HepG2 (cell line): ENCODE results near the gene SAAL1. TPM values are rescaled to one million over a fixed set of nuclear protein-coding genes. Genes with fewer than 3 reads are reported as not detected.
A peak's percentile ranks its signal among the peaks of the same experiment; 100 is the strongest.

Experiments
- AKAP8 ChIP-seq: sonication (generic); formaldehyde crosslinking; IDR thresholded peaks from 2 replicates; pipeline ENCODE4 v1.5.1; 2020; ENCODE audit warnings: mild to moderate bottlenecking, missing genetic modification reagents
- CERS6 ChIP-seq: sonication (generic); formaldehyde crosslinking; IDR thresholded peaks from 2 replicates; pipeline ENCODE4 v1.5.0; 2020; ENCODE audit warnings: missing genetic modification reagents
- CREM ChIP-seq, 2 experiments: sonication (generic) in 1 of 2; formaldehyde crosslinking in 1 of 2; IDR thresholded peaks; 2 replicates each; pipeline versions ENCODE4 v1.4.0 to v1.6.1; 2016 to 2020; ENCODE audit warnings: antibody characterized with exemption in 1 of 2, mild to moderate bottlenecking in 1 of 2, missing genetic modification reagents in 1 of 2
- DDIT3 ChIP-seq: sonication (generic); formaldehyde crosslinking; IDR thresholded peaks from 2 replicates; pipeline ENCODE4 v1.4.0; 2020; ENCODE audit warnings: mild to moderate bottlenecking, missing genetic modification reagents
- HOXA7 ChIP-seq: sonication (generic); formaldehyde crosslinking; IDR thresholded peaks from 2 replicates; pipeline ENCODE4 v1.8.1; 2022; ENCODE audit warnings: mild to moderate bottlenecking, missing genetic modification reagents, moderate library complexity
- KLF15 ChIP-seq: sonication (generic); formaldehyde crosslinking; IDR thresholded peaks from 2 replicates; pipeline ENCODE4 v1.8.1; 2023; ENCODE audit warnings: borderline replicate concordance, mild to moderate bottlenecking, inconsistent platforms, missing genetic modification reagents, mixed read lengths
- MAF1 ChIP-seq: sonication (generic); formaldehyde crosslinking; IDR thresholded peaks from 2 replicates; pipeline ENCODE4 v1.5.0; 2020; ENCODE audit warnings: missing genetic modification reagents, borderline replicate concordance
- MTF1 ChIP-seq: sonication (generic); formaldehyde crosslinking; IDR thresholded peaks from 2 replicates; pipeline ENCODE4 v1.5.0; 2020; ENCODE audit warnings: missing genetic modification reagents
- NKX3-1 ChIP-seq: sonication (generic); formaldehyde crosslinking; IDR thresholded peaks from 2 replicates; pipeline ENCODE4 v1.5.0; 2020; ENCODE audit warnings: missing genetic modification reagents
- PITX1 ChIP-seq: sonication (generic); formaldehyde crosslinking; IDR thresholded peaks from 2 replicates; pipeline ENCODE4 v1.5.1; 2020; ENCODE audit warnings: mild to moderate bottlenecking, missing genetic modification reagents
- REL ChIP-seq: sonication (generic); formaldehyde crosslinking; conservative IDR thresholded peaks from 2 replicates; pipeline ENCODE4 v1.8.0; 2022; ENCODE audit warnings: mild to moderate bottlenecking, missing genetic modification reagents, moderate library complexity
- REXO4 ChIP-seq: sonication (generic); formaldehyde crosslinking; IDR thresholded peaks from 2 replicates; pipeline ENCODE4 v1.8.0; 2022; ENCODE audit warnings: missing genetic modification reagents, mild to moderate bottlenecking, borderline replicate concordance
- ZBTB7B ChIP-seq: sonication (generic); formaldehyde crosslinking; IDR thresholded peaks from 2 replicates; pipeline ENCODE4 v1.4.0; 2020; ENCODE audit warnings: missing genetic modification reagents
- ZC3H13 ChIP-seq: sonication (generic); formaldehyde crosslinking; IDR thresholded peaks from 2 replicates; pipeline ENCODE4 v1.8.1; 2023; ENCODE audit warnings: mild to moderate bottlenecking, missing genetic modification reagents, moderate library complexity
- ZNF317 ChIP-seq: sonication (generic); formaldehyde crosslinking; IDR thresholded peaks from 2 replicates; pipeline ENCODE4 v1.5.0; 2020; ENCODE audit warnings: mild to moderate bottlenecking, missing genetic modification reagents
- ZNF496 ChIP-seq: sonication (generic); formaldehyde crosslinking; IDR thresholded peaks from 2 replicates; pipeline ENCODE4 v1.8.1; 2023; ENCODE audit warnings: mild to moderate bottlenecking, moderate library complexity, missing genetic modification reagents; ENCODE audit not compliant: insufficient replicate concordance
- ZNF552 ChIP-seq: sonication (generic); formaldehyde crosslinking; IDR thresholded peaks from 2 replicates; pipeline ENCODE4 v1.9.0; 2022; ENCODE audit warnings: missing genetic modification reagents, mild to moderate bottlenecking, borderline replicate concordance
- ZNF652 ChIP-seq: IDR thresholded peaks from 2 replicates; pipeline ENCODE4 v1.6.1; 2016; ENCODE audit warnings: low read depth, borderline replicate concordance
- ZNF850 ChIP-seq: sonication (generic); formaldehyde crosslinking; conservative IDR thresholded peaks from 2 replicates; pipeline ENCODE4 v1.9.0; 2021; ENCODE audit warnings: mild to moderate bottlenecking, missing genetic modification reagents
- ZSCAN20 ChIP-seq: sonication (generic); formaldehyde crosslinking; IDR thresholded peaks from 2 replicates; pipeline ENCODE4 v1.4.0; 2020; ENCODE audit warnings: missing genetic modification reagents, mild to moderate bottlenecking, borderline replicate concordance
- ZSCAN25 ChIP-seq: sonication (generic); formaldehyde crosslinking; IDR thresholded peaks from 2 replicates; pipeline ENCODE4 v1.8.0; 2022; ENCODE audit warnings: mild to moderate bottlenecking, missing genetic modification reagents
- polyA plus RNA-seq, 8 experiments: library from polyadenylated mRNA; depleted of rRNA in 3 of 8; stranded (reverse) in 7 of 8; unstranded in 1 of 8; fragments of >200 nt; fragmentation: Illumina TruSeq in 4 of 8; extraction: Trizol in 4 of 8; gene quantifications; 2 replicates each; pipeline versions ENCODE4 v1.2.1 to v1.2.3, GENCODE V29; 2011 to 2016; ENCODE audit warnings: low read depth in 4 of 8, missing spikeins in 1 of 8, mixed read lengths in 1 of 8; ENCODE audit not compliant: insufficient read depth in 1 of 8
- total RNA-seq, 5 experiments: library from RNA; depleted of rRNA; stranded (reverse); fragments of >200 nt; fragmentation: Illumina TruSeq; extraction: Trizol; gene quantifications; 2 replicates each; pipeline ENCODE4 v1.2.3, GENCODE V29; 2016; ENCODE audit warnings: low read depth in 1 of 5
- TF ChIP-seq, protein P1 (sequence below): sonication (generic); formaldehyde crosslinking; IDR thresholded peaks from 2 replicates; pipeline ENCODE4 v1.5.1; 2020; ENCODE audit warnings: mild to moderate bottlenecking, missing genetic modification reagents, moderate library complexity
- TF ChIP-seq, protein P2 (sequence below): sonication (generic); formaldehyde crosslinking; IDR thresholded peaks from 2 replicates; pipeline ENCODE4 v1.4.0; 2020; ENCODE audit warnings: missing genetic modification reagents, mild to moderate bottlenecking, borderline replicate concordance
- TF ChIP-seq, protein P3 (sequence below): sonication (generic); formaldehyde crosslinking; IDR thresholded peaks from 2 replicates; pipeline ENCODE4 v1.4.0; 2020; ENCODE audit warnings: mild to moderate bottlenecking, low read depth, missing genetic modification reagents

Gene SAAL1
- total and polyA plus RNA-seq, 2 of the 13 experiments (the other 11 are each of a cell fraction or from before 2014, with no cell fraction given): 16.5 to 46.0 TPM

DNA sequence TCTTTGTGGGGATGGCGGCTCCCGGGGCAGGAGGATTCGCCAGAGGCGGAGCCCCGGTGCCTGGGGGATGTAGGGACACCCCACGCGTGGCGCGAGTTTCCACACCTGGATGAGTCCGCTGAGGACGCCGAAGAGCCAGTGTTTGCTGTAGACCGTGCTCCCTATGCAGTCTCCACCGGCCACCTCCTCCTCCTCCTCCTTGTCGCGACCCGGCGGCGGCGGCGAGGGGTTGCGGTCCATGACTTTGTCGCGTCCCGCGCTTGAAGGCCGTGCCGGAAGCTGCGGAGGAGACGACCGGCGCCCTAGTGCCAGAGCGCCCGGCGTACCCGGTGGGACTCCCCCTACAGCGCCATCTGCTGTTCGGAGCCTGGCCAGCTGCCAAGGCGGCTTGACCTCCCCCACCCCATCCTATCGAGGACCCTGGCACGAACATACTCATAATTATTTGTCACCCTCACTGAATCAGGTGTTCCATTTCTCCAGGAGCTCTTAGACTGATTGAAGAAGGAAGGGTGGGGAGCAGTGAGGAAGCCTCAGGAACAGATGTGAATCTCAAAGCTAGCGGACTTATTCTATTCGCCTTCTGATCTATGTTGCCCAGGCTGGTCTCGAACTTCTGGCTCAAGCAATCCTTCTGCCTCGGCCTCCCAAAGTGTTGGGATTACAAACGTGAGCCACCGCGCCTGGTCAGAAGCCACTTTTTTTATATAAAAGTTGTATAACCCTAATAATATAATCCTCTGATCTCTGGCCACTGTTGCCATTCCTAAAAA lies at the start of gene SAAL1 (continued):
- TF ChIP-seq MTF1 (no peak), ZNF317 (peak; percentile 64; the same call in 1 of the 2 replicates), PITX1 (peak; percentile 78), HOXA7 (CRISPR knock-in tag) (no peak), ZNF552 (CRISPR knock-in tag) (no peak), CERS6 (CRISPR knock-in tag) (no peak), AKAP8 (CRISPR knock-in tag) (0 out of 2 replicates have a peak, but pooled peaks have one; percentile 41), MAF1 (peak; percentile 85; the same call in 1 of the 2 replicates), KLF15 (CRISPR knock-in tag) (no peak), ZNF496 (CRISPR knock-in tag) (no peak), ZSCAN20 (CRISPR knock-in tag) (no peak; the same call in 1 of the 2 replicates), NKX3-1 (0 out of 2 replicates have a peak, but pooled peaks have one; percentile 22), ZSCAN25 (CRISPR knock-in tag) (no peak), CREM (IDR thresholded peaks at IDR 0.05) (no peak), CREM (CRISPR knock-in tag; IDR thresholded peaks at IDR 0.05) (no peak), ZNF652 (CRISPR knock-in tag) (no peak), DDIT3 (CRISPR knock-in tag) (no peak), ZBTB7B (CRISPR knock-in tag) (peak; percentile 55; the same call in 1 of the 2 replicates), ZC3H13 (CRISPR knock-in tag) (0 out of 2 replicates have a peak, but pooled peaks have one; percentile 46), REXO4 (CRISPR knock-in tag) (no peak), ZNF850 (no peak), REL (CRISPR knock-in tag) (0 out of 2 replicates have a peak, but pooled peaks have one; percentile 73)
- TF ChIP-seq, protein P1, sequence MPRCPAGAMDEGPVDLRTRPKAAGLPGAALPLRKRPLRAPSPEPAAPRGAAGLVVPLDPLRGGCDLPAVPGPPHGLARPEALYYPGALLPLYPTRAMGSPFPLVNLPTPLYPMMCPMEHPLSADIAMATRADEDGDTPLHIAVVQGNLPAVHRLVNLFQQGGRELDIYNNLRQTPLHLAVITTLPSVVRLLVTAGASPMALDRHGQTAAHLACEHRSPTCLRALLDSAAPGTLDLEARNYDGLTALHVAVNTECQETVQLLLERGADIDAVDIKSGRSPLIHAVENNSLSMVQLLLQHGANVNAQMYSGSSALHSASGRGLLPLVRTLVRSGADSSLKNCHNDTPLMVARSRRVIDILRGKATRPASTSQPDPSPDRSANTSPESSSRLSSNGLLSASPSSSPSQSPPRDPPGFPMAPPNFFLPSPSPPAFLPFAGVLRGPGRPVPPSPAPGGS (CRISPR knock-in tag): no peak
- TF ChIP-seq, protein P2, sequence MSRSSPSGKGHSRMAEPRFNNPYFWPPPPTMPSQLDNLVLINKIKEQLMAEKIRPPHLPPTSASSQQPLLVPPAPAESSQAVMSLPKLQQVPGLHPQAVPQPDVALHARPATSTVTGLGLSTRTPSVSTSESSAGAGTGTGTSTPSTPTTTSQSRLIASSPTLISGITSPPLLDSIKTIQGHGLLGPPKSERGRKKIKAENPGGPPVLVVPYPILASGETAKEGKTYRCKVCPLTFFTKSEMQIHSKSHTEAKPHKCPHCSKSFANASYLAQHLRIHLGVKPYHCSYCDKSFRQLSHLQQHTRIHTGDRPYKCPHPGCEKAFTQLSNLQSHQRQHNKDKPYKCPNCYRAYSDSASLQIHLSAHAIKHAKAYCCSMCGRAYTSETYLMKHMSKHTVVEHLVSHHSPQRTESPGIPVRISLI: peak; percentile 62; the same call in 1 of the 2 replicates
- TF ChIP-seq, protein P3, sequence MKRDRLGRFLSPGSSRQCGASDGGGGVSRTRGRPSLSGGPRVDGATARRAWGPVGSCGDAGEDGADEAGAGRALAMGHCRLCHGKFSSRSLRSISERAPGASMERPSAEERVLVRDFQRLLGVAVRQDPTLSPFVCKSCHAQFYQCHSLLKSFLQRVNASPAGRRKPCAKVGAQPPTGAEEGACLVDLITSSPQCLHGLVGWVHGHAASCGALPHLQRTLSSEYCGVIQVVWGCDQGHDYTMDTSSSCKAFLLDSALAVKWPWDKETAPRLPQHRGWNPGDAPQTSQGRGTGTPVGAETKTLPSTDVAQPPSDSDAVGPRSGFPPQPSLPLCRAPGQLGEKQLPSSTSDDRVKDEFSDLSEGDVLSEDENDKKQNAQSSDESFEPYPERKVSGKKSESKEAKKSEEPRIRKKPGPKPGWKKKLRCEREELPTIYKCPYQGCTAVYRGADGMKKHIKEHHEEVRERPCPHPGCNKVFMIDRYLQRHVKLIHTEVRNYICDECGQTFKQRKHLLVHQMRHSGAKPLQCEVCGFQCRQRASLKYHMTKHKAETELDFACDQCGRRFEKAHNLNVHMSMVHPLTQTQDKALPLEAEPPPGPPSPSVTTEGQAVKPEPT (CRISPR knock-in tag): no peak
